ENCODE data around the gene ATXN1.
"Not testable (repeated sequence)": the region's sequence is repeated elsewhere in the genome, so short reads cannot be mapped to it uniquely, and the experiment has no call there.

Gene ATXN1

DNA sequence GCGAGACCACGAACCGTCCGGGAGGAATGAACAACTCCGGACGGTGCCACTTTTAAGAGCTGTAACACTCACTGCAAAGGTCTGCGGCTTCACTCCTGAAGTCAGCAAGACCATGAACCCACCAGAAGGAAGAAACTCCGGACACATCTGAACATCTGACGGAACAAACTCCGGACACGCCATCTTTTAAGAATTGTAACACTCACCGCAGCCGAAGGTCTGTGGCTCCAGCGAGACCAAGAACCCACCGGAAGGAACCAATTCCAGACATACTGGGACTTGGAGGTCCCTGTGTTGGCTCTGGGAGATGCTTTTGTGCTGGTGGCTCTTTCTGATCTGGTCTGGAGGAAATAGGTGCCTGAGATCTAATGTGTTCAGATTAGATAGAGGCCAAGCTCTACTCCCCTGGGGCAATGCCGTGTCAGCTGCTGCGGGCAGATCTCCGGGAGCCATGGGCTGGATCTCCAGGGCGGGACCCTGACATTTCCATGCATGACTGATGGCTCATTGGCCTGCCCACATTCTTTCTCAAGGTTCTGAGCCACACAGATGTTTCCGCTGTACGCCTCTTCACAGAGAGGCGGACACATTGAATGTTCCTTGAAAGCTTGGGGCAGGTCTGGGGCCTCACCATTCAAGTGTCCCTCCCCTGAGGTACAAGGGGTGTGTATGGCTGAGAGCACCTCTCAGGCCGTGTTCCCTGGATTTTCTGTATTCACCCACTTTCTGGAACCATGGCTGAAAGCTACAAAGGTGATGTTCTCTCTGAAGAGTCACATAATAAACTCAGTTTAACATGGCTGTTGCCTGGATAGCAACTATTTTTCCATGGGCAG, 493.6 kb downstream of the ATXN1 start:
- H3K9me3 ChIP-seq = no peaks in the 10 kb centered on the region
- no peak overlapping the region for H3K27ac ChIP-seq
- intact Hi-C loops (cut with DNase I; ENCODE audit: low total_unique reads) = no loop called here
- no peaks in the 10 kb centered on the region for H3K27me3 ChIP-seq
- no peaks in the 10 kb centered on the region for H3K4me1 ChIP-seq
- no peak overlapping the region for H3K4me3 ChIP-seq
- no peak for DNase-seq
- H3K36me3 ChIP-seq = peaks cover 0 to 34% (median 16%) of the 10 kb centered on the region in 3 donors
- TF ChIP-seq, protein P1, sequence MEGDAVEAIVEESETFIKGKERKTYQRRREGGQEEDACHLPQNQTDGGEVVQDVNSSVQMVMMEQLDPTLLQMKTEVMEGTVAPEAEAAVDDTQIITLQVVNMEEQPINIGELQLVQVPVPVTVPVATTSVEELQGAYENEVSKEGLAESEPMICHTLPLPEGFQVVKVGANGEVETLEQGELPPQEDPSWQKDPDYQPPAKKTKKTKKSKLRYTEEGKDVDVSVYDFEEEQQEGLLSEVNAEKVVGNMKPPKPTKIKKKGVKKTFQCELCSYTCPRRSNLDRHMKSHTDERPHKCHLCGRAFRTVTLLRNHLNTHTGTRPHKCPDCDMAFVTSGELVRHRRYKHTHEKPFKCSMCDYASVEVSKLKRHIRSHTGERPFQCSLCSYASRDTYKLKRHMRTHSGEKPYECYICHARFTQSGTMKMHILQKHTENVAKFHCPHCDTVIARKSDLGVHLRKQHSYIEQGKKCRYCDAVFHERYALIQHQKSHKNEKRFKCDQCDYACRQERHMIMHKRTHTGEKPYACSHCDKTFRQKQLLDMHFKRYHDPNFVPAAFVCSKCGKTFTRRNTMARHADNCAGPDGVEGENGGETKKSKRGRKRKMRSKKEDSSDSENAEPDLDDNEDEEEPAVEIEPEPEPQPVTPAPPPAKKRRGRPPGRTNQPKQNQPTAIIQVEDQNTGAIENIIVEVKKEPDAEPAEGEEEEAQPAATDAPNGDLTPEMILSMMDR (IDR thresholded peaks at IDR 0.05) = no peak

GRCh38 chr6:16265351-16266341, 495.6 kb downstream of the ATXN1 start:
- H3K36me3 ChIP-seq = peaks cover 0 to 34% (median 16%) of the 10 kb centered on the region in 3 donors
- H3K4me1 ChIP-seq = no peaks in the 10 kb centered on the region
- intact Hi-C loops (cut with DNase I; ENCODE audit: low total_unique reads) = no loop called here
- TF ChIP-seq, protein P1 (IDR thresholded peaks at IDR 0.05) = no peak
- no peaks in the 10 kb centered on the region for H3K9me3 ChIP-seq
- H3K27me3 ChIP-seq = no peaks in the 10 kb centered on the region
- H3K27ac ChIP-seq = no peak overlapping the region
- DNase-seq = no peak
- H3K4me3 ChIP-seq = no peak overlapping the region

- H3K27ac ChIP-seq = no peak overlapping the region
Observed at GRCh38 chr6:16264785-16265184, 496.5 kb downstream of the ATXN1 start.

DNA sequence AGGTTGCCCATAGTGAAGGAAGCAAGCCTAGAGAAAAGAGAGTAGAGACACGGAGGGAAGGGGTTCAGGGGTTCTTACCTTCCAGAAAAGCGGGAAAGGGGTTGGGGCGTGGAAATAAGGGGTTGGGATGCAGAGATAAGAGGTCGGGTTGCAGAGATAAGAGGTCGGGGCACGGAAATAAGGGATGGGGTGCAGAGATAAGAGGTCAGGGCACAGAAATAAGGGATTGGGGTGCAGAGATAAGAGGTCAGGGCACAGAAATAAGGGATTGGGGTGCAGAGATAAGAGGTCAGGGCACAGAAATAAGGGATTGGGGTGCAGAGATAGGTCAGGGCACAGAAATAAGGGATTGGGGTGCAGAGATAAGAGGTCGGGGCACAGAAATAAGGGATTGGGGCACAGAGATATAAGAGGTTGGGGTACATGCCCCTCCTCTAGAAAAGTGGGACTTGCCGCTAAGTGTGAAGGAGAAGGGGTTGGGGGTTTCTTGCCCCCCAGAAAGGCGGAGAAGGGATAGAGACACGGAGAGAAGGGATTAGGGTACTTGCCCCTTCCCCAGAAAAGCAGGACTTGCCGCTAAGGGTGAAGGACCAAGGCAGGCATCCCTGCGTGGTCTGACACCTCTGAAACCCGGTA, 497.7 kb downstream of the ATXN1 start:
- H3K27me3 ChIP-seq; H3K4me1 ChIP-seq; H3K4me3 ChIP-seq; H3K27ac ChIP-seq; DNase-seq; intact Hi-C loops (cut with DNase I; ENCODE audit: low total_unique reads); H3K9me3 ChIP-seq: not testable (repeated sequence)
- H3K36me3 ChIP-seq = peaks cover 0 to 28% (median 16%) of the 10 kb centered on the region in 3 donors

More at GRCh38 chr6:16264785-16265184, 496.5 kb downstream of the ATXN1 start:
- Histone ChIP-seq H3K27me3 (no peaks in the 10 kb centered on the region), H3K9me3 (no peaks in the 10 kb centered on the region), H3K4me3 (no peak overlapping the region), H3K36me3 (peaks cover 0 to 28% (median 16%) of the 10 kb centered on the region in 3 donors), H3K4me1 (no peaks in the 10 kb centered on the region)
- DNase-seq = no peak
- TF ChIP-seq, protein P1 (IDR thresholded peaks at IDR 0.05) = no peak
- intact Hi-C loops (cut with DNase I; ENCODE audit: low total_unique reads) = no loop called here

- H3K27ac ChIP-seq; intact Hi-C loops (cut with DNase I; ENCODE audit: low total_unique reads); H3K4me3 ChIP-seq; H3K27me3 ChIP-seq; DNase-seq; H3K9me3 ChIP-seq: not testable (repeated sequence)
- Histone ChIP-seq H3K4me1 (peaks cover 0 to 13% (median 8%) of the 10 kb centered on the region in 4 donors), H3K36me3 (peaks cover 2 to 23% (median 16%) of the 10 kb centered on the region in 3 donors)
Observed at GRCh38 chr6:16262773-16263172, 498.5 kb downstream of the ATXN1 start.

GRCh38 chr6:16260602-16261001, 500.7 kb downstream of the ATXN1 start:
- H3K27ac ChIP-seq; DNase-seq; intact Hi-C loops (cut with DNase I; ENCODE audit: low total_unique reads); H3K27me3 ChIP-seq; H3K4me3 ChIP-seq; H3K9me3 ChIP-seq: not testable (repeated sequence)
- Histone ChIP-seq H3K4me1 (peaks cover 0 to 14% (median 9%) of the 10 kb centered on the region in 4 donors), H3K36me3 (peaks cover 5 to 12% (median 11%) of the 10 kb centered on the region in 3 donors)

- H3K27me3 ChIP-seq; H3K27ac ChIP-seq; H3K9me3 ChIP-seq; DNase-seq; H3K4me3 ChIP-seq; intact Hi-C loops (cut with DNase I; ENCODE audit: low total_unique reads): not testable (repeated sequence)
- Histone ChIP-seq H3K4me1 (peaks cover 0 to 14% (median 9%) of the 10 kb centered on the region in 4 donors), H3K36me3 (peaks cover 9 to 22% (median 17%) of the 10 kb centered on the region in 3 donors)
Observed at GRCh38 chr6:16259604-16260003, 501.7 kb downstream of the ATXN1 start.

Measured in tibial artery (tissue), 4 donors.